GM21423 (cell line): Measurements from ENCODE around the gene MMP15.
"Not testable (repeated sequence)": the region's sequence is repeated elsewhere in the genome, so short reads cannot be mapped to it uniquely, and the experiment has no call there.

Experiments
- ATAC-seq: cut with Tn5 transposase; IDR thresholded peaks from one replicate; pipeline ENCODE4 v1.9.1; 2021; ENCODE audit warnings: mild to moderate bottlenecking, moderate library complexity; ENCODE audit not compliant: unreplicated experiment

MMP15 gene

GRCh38 chr16:58085584-58086251 is 60.2 kb downstream of the MMP15 start:
- ATAC-seq = no peak

DNA sequence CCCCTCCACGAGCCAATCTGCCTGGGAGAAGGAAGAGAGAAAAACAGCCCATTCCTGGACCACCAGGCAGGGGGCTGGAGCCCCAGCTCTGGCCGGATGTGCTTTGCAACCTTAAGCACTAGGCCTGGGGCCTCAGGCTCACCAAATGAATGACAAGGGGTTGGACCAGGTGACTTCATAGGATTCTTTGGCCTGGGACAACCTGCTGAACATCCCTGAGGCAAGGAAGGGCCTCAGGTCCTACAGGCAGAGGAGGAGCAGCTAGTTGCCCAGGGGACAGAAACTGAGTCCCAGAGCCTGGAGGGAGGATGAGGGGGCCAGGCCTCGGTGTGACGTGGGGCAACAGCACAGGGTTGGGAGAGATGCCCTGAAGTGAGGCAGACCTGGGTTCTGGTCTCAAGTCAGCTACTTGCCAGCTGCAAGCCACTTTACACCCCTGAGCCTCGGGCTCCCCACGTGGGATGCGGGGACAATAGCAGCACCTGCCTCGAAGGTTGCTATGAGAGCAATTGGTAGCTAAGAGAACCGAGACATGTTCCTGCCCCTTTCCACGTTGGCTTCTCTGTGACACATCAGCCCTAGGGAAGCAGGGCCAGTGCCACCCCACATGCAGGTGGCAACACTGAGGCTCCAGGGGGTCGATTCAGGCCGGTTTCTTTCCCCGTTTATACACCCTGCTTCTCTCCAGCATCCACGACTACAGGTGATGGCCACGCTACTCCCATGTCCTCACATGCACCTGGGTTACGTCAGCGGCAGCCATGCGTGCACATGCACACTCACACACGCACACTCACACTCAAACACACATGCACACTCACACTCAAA is 61.0 kb downstream of the MMP15 start:
- no peak for ATAC-seq

DNA sequence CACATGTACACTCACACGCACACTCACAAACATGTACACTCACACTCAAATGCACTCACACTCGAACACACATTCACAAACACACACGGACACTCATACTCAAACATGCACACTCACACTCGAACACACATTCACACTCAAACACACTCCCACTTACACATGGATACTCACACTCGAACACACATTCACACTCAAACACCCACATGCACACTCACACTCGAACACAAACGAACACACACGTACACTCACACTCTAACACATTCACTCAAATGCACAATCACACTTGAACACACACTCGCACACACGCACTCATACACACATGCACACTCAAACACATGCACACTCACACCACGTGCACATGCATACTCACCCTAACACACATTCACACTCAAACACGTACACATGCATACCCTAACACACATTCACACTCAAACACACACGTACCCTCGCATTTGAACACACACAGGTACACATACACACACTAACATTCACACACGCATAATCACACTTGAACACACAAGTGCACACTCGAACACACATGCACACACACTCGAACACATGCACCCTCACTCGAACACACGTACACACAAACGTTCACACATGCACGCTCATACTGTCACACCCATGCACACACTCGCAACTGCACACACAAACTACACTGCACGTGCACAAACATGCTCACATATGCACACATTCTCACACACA is 61.8 kb downstream of the MMP15 start:
- ATAC-seq = no peak

DNA sequence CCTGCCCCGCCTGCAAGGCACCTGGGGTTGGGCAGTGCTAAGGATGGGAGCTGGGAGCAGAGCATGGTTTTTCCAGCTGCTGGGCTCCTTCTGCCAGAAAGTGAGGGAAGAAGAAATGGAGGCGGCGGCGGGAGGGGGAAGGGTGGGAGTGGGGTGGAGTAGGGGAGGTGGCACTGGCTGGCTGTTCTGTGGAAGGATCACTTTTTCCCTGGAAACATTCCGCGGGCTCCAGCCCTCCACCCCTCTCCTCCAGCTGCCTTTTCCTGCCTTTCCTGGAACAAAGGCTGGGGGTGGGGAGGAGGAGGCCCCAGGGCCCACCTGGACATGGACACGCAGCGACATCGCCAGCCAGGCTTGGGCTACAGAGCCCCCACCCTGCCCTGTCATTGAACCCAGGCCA is 62.5 kb downstream of the MMP15 start:
- ATAC-seq = no peak

DNA sequence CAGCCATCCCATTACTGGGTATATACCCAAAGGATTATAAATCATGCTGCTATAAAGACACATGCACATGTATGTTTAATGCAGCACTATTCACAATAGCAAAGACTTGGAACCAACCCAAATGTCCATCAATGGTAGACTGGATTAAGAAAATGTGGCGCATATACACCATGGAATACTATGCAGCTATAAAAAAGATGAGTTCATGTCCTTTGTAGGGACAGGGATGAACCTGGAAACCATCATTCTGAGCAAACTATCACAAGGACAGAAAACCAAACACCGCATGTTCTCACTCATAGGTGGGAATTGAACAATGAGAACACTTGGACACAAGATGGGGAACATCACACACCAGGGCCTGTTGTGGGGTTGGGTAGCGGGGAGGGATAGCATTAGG is 64.8 kb downstream of the MMP15 start:
- not testable (repeated sequence) for ATAC-seq

DNA sequence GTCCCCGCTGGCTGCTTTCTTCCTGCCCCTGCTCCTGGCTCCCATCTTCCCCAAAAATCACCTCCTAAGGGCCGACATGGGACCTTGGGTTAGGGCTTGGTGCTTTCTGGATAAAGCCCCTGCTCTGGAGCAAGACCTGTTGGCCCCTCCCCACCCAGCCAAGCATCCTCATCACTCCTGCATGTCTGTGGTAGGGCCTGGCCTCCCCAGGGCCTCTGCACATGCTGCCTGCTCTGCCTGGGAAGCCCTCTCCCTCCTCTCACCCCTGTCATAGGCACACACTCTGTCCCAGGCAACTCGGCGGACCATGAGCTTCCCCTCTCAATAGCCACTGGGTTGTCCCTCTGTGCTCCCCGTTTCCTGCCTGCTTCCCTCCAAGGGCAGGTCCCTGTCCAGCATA is 68.5 kb downstream of the MMP15 start:
- ATAC-seq = no peak

DNA sequence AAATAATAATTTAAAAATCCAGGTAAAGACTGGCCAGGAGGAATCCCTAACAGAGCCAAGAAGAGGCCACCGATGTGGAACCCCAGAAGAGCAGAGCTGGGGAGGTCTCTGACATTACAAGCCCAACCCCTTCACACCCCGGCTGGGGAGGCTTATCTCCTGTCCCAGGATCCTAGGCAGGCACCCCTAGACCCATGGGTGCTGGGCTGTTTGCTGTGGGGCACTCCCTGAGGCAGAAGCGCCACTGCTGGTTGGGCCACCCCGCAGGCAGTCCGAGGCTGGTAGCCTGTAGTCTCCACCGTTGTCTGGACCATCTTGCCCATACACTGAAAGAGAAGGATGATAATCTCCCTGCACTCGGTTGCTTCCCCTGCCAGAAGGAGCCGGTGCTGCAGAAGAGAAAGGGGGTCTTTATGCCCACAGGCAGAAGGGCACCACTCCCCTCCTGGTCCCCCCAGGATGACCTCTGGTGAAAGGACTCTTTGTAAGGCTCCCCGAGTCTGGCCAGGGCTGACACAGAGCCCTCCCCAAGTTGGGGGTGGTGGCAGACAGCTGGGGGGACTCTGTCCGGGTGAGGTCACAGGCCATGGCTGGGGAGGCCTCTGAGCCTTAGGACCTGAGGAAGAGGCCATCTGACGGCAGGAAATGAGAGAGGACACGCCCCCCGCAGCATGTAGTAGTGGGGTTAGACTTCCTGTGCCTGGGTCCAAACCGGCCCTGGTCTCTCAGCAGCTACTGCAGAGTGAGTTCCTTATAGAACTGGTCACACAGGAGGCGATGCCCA is 69.4 kb downstream of the MMP15 start:
- ATAC-seq = no peak

GRCh38 chr16:58095575-58095960 is 70.0 kb downstream of the MMP15 start:
- ATAC-seq = not testable (repeated sequence)

DNA sequence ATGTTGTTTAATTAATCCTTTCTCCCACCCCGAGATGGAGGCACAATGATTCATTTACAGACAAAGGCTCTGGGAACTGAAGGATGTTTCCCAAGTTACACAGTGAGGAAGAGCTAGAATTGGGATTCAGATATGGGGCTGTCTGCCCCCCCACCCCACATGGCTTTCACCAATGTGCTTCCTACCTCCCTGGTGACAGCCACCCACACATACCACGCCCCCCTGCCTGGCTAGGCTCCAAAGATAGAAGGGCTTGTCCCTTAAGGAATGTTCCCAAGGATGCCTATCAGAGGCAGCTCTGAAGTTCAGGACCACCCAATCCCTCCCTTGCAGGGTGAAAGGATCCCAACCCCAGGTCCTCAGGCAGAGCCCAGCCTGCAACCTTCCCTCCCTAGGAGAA is 70.7 kb downstream of the MMP15 start:
- no peak for ATAC-seq
